Activated T-cell treated with anti-CD3 and anti-CD28 coated beads, Interleukin-2, amount 50 U/mL, for 1 hour (primary cell): Measurements from ENCODE around the gene SLC45A1.

Experiments
- DNase-seq: peaks from one replicate; pipeline ENCODE4 v3.0.0-alpha.2; 2020

Gene SLC45A1

DNA sequence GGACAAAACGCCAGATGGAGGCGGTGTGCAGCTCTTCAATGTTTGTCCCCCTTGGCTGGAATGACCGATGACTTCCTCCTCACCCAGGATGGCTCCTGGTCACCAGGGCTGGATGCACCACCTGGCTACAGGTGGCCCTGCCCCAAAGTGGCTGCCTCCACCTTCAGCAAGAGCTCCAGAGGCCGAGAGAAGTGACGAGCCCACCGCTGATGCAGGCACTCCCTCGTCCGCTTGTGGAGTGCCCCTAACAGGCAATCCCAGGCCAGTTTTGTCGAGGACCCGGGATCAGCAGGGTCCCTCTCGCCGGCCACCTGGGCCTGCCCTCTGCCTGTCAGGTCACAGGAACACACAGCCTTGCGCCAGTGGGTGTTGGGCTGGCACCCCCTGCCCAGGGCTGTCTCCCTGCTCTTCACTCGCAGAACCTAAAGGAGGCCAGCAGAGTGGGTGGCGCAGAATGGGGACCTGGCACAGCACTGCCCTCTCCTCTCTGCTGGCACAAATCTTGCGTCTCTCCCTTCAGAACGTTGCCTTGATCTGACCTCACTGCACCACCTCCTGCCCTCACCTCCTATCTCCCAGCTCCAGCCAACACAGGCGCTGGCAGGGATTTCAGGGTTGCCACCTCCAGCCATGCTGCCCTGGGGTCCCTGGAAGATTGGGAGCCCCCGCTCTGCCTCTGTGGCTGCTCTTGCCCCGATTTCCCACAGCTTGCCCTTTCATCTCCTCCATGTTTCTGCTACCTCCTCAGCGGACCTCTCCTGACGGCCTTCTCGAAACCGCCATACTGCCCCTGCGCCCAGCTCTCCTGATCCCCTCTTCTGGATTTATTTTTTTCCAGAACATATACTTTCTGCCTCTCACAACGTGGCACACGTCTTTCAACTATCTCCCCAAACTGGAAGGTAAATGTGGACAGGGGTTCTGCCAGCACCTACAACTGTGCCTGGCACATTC lies 38.6 kb downstream of the SLC45A1 start:
- no peak for DNase-seq

DNA sequence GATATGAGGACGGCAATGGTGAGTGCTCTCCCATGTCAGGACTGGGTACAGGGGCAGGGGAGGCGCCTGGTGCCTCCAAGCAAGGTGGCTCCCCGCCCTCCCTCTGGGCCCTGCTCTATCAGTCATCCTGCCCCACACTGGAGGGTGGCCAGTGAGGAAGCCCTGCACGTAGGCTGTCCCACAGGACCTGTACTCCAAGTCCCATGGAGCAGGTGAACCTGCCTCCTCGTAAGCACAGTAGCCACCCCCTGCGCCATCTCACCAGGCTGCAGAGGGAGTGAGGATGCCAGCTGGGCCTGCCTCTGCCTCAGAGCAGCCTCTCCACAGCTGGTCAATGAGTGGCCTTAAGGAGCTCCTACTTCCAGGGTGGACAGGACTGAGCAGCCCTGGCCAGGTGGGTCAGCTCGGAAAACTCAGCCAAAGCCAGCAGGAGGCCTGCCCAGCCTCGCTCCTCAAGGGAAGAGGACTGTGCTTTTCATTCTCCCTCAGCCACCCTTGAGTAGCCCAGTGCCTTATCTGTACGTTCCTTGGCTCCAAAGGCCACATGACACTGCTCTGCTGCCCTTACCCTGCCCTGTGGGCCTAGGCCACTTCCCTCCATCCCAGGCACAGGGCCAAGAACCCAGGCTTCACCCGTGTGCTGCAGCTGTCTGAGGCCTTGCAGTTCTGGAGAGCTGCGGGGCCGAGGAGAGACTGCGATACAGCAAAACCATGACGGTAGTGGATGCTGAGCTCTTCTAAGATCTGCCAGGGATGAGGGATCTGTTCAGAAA lies 39.6 kb downstream of the SLC45A1 start:
- no peak for DNase-seq

DNA sequence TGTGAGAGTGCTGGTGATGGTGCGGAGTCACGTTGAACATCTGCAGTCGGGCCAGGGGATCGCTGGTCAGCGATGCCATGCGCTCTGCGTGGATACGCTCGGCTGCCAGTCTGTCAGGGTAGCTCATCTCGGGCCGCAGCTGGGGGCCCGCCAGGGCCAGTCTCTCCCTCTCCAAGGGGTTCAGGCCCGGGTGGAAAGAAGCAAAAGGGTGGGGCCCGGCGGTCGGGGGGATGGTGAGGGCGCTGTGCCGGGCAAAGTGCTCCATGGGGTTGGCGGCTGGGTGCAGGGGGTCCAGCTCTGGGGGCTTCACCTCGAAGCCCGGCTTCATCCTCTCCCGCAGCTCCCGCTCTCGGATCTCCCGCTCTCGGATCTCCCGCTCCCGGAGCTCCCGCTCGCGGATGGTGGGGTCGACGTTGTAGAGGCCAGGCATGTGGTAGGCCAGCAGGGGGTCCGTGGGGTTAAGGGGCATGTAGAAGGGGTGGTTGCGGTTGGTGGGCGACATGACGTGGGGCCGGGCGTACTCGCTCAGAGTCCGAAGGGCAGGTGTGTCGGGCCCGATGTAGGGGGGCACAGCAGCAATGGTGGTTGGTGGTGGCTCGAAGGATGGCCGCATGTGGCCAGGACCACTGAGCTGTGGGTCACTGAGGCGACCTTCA lies 40.5 kb downstream of the SLC45A1 start:
- DNase-seq, result no peak

DNA sequence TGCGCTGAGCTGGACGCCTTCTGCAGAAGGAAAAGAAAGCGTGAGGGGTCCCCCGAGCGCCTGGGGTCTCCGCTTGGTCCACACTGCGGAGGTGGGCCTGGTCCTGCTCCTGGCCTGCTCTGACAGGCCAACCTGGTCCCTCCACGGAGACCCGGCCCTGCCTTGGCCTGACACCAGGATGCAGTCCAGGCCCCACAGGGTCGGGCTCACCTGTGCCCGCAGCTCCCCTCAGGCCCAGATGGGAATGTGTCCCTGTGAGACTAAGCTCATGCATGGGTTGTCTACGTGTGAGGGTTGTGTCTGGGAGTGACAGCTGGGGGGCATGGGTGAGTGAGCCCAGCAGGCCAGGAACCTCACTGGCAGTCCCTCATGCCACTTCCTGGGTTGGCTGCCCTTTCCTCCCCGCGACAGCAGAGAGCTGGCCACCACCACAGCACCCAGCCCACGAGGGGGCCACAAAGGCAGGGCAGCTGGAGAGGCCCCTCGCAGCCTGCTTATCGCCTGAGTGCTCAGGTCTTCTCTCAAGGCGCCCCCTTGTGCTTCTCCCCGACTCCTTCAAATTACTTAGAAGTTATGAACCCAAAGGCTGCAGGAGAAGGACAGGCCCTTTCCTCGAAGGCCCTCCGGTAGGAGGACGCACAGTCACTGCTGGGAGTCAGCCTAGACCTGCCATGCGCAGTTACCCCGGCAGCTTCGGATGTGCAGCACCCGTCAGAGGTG lies 41.1 kb downstream of the SLC45A1 start:
- no peak for DNase-seq

DNA sequence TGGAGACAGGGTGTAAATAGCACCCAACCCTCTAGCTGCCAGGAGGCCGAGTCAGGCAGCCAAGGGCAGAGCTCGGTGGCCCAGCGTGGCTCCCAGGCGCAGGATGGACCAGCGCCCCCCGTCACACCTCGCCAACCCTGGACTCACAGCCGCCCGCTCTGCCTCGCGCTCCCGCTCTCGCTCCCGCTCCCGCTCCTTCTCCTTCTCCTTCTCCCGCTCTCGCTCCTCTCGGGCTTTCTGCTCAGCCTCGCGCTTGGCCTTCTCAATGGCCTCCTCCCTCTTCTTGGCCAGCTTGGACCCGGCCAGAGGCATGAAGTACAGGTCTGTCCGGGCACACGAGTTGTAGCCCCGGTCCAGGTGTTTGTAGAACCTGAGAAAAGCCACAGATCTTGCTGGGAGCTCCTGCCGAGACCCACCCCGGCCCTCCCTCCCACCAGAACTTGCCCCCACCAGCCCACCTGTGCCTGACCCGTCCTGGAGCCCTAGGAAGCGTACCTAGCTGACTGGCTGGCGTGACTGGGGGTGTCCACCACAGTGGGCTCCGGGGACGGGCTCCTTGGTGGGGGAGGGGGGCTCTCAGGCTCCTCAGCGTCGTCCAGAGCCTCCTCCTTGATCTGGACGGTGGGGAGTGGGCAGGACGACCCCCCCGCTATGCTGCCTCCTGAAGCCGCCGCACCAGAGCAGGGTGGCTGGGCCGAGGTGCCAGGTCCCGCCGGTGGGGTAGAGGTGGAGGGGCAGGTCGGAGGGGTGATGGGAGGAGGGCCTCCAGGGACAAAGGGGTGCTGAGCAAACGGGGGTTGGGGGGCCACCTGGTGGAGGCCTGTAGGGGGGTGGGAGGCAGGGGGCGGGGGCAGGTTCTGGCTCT lies 41.9 kb downstream of the SLC45A1 start:
- no peak for DNase-seq

DNA sequence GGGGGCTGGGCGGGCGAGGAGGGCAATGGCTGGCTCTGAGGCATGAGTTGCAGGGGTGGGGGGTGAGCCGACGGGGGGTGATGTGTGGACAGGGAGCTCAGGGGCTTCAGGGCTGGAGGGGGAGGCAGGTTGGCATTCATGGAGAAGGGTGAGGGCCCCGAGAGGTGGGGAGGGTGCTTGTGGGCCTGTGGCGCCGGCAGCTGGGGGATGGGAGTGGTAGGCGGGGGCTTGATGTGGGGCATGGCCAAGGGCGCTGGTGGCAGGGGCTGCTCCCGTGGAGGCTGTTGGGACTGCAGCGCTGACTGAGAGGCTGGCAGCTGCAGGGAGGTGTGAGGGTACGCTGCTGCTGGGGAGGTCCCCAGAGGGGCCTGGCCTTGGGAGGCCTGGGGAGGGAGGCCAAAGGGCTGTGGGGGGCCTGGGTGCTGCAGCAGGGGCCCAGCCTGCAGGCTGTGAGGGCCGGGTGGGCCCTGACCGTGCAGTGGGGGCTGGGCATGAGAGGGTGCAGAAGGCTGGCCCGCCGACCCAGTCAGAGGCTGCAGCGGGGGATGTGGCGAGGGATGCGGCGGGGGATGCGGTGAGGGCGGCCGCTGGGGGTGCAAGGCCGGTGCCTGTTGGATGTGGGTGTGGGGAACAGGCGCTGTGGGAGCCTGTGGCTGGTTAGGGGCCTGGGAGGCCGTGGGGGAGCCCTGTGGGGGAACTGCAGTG lies 42.7 kb downstream of the SLC45A1 start:
- no peak for DNase-seq

DNA sequence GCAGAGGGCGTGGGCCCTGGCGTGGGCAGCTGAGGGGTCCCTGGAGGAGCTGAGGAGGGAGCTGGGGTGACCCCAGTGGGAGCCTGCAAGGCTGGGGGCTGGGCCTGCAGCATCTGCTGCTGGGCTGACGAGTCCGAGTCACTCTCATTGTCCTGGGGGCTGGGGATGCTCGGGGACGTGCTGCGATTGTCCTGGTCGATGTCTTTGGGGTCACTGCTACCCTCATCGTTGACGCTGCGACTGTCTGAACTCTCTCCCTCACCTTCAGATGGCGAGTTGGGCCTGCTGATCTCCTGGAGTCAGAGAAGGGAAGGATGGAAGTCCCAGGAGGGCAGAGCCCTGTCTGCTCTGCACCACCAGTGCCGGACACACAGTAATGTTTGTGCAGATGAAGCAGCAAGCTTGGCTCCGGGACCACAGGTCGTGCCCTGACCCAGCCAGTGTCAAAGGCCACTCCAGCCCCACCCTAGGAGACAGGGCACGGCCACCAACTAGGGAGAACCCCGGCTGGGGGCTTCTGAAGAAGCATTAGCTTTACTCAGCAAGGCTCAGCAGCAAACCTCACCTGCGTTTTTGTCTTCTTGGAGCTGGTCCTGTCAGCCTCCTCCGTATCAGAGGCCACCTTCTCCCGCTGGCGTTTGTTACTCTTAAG lies 43.4 kb downstream of the SLC45A1 start:
- DNase-seq, result no peak

DNA sequence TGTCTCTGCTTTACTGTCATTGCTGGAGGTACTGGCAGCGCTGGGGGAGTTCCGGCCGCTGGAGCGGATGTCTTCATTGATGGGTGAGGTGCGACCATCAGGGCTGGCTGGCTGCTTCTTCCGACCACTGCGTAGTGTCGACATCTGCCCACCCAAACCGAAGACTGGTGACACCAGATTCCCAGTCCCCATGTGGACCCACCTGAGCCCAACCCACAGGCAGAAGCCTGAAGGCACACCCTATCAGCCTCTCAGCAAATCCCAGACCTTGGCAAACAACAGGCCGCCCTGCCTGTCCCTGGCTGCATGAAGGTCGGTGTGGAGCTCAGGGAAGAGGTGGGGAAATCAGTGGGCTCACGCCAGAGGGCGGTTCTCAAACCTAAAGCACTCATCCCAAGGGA lies 44.8 kb downstream of the SLC45A1 start:
- no peak for DNase-seq

DNA sequence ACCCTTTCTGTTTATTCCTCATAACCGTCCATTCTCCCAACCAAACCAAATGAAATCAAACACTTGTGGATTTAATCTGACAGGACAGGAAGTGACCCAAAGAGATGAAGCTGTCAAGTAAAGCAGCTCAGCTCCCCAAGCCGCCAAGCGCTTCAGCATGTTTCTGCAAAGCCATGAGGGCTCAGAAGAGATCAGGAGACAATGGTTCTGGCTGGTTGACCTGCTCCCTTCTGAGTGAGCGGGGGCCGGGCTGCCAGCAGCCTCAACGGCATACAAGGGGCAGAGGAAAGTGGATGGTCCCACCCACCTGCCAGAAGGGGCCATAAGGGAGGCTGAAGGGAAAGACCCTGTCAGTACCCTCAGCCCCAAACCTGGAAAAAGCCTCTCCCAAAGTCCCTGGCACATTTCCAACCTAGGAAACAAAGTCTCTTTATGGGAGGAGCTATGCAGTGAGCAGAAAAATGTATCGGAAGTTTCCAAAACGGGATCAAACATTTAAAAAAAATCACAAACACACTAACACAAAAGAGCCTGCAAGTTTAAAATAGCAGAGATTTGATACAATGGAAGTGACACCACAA lies 45.4 kb downstream of the SLC45A1 start:
- DNase-seq, result no peak

DNA sequence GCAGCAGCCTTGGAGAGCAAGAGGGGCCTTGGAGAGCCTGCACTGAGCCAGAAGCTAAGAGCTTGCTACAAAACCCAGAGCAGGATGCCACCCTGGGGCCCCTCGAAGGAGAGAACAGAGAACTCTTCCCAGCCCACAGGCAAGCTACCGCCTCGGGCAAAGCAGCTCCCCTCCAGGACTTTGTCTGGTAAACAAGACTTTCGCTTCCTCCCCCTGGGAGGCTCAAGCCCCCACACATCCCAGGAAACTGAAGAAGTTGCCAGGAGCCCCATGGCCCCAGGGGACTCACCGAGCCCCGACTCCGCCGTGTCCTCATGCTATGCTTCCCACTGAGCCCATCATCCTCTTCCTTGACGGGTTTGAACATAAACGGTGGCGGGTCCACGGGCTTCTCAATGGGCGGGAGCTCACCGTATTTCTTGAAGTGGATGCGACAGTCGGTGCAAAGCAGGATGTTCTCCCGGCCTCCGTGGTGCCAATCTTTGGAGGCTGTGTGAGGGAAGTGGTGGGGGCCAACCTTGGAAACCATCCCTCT lies 45.9 kb downstream of the SLC45A1 start:
- DNase-seq, result no peak

DNA sequence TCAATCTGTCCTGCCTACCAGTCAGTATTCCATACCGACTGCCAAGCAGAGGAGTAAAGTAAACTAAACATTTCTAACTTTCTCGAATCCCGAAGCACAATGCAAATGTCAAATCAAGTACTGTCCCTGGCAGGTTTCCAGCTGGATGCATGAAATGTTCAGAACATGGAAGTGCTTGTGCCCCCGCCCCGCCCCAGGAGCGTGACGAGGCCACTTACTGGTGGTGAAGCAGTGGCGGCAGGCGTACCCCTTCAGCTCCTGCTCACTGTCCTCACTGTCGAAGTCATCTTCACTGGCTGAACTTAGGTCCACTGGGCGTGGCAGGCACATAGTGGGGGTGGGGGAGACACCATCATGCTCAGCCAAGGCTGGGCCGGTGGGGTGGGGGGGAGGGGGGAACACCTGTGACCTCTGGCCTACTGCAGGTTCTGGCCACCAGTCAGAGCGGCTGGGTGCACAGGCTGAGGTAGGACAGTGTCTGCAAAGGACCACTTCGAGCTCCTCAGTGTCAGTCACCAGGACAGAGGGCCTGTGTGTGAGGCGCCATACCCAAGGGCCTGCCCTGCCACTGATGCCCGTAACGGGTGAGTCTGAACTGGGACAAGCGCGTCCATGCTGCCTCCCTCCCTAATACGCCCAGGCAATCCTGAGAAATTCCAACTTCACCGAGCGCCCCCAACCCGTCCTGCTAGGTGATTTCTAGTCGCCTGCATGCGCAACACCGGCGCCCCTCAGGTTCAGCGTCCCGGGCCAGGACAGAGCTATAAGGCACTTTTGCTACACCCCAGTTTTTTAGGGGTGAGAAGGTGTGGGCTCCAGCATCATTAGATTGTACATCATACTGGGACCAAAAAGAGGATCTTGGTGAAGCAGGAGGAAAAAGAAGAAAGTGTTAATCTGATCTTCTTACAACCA lies 46.9 kb downstream of the SLC45A1 start:
- DNase-seq, result no peak

DNA sequence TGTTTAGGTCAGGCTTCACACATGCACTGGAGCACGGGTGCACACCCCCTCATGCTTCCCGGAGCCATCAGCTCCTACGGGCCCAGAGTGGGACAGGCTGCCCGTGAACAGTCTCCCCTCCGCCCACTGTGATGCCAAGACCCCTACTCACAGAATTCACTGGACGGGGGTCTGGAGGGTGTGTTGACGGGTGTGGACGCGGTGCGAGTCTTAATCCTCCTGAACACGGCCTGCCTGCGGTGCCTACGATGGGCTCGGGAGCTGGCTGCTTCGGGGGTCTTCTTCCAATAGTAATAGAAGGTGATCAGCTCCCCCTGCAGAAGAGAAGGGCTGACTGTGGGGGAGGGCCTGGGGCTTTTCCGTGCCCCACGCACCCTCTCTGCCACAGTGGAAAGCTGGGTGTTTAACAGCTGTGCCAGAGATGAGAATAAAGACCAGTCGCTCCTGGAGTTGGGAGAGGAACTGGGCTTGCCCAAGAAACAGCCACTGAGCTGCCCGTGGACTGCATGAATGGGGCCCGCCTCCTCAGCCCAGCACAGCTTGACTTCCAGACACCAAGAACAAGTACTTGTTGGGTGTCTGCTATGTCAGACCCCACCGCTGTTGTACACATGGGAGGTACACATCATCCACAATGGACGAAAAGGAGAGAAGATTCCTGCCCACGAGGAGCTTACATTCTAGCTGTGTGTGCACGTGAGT lies 47.9 kb downstream of the SLC45A1 start:
- DNase-seq, result no peak

DNA sequence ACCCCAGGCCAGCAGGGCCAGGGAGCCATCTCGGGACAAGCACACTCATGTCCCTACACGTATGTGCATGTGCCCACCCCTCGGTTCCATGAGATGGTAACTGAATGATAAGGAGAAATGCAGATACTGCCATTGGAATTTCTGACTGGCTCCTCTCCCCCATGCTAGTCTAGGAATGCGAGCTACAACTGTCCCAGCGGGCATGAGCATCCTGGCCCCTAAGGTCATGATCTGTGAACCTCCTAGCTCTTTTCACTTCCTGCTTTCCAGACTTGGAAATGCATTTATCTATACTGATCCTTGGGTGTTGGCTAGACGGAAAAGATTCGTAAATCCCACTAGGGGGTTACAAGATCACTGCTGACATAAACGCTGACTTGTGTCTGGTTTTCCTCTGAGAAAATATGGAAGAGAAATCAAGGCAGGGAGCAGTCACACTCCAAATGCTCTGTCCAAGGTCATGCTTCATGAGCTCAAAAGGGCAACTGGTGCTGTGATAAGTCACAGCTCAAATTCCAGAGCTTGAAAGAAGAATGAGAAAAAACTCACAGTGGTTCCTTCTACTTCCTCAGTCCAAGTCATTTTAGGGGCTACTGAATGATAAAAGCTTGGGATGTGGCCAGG lies 49.8 kb downstream of the SLC45A1 start:
- DNase-seq, result no peak

DNA sequence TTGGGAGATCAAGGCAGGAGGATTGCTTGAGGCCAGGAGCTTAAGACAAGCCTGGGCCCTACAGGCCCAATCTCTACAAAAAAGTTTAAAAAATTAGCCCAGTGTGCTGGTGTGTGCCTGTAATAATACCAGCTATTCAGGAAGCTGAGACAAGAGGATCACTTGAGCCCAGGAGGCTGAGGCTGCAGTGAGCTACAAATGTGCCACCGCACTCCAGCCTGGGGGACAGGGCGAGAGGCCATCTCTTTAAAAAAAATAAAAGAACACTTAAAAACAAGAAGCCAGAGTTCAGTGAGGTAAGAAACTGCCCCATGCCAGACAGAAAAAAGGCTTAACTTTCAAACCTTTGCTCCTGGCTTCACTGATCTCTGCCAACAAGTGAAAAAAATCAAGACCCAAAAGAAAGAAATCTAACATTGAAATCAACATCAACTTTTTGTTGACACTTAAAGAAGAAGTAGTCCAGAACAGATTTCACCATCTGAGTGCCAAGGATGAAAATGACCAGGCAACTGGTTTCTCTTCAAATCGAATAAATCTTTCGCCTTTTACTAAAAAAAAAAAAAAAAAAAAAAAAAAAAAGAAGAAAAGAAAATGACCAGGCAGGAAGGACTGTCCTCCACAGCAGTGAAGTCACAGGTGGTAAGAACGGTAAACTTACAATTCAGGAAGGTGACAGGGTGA lies 51.2 kb downstream of the SLC45A1 start:
- DNase-seq, result no peak

DNA sequence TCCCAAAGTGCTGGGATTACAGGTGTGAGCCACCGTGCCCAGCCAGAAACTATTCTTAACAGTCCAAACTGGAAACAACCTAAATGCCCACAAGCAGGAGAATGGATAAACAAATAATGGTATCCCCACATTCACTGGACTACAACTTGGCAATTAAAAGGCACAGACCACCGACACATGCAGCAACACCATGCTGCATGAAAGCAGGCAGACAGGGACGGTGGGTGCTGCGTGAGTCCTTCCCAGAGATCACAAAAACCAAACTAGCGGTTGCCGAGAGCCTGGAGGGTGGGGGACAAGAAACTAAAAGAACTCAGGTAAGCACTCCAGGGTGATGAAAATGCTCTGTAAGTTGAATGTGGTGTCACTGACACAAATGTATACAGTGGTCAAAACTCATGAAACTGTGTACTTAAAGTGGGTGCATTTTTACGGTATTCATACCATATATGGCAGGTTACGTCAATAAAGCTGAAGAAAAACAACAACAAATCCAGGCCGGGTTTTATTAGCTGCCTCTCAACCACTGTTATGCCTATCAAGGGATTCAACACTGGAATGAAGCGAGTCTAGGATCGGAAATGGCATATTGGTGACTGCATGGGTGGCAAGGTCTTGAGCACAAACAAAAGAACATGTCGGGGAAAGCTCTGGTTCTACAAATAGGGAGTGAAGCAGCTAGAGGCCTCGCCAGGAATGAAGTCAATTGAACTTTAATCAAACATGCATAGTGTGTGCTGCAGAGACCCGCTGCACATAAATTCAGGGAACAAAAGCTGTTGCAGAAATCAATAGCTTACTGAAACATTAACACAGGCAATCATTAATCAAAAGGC lies 52.4 kb downstream of the SLC45A1 start:
- no peak for DNase-seq

DNA sequence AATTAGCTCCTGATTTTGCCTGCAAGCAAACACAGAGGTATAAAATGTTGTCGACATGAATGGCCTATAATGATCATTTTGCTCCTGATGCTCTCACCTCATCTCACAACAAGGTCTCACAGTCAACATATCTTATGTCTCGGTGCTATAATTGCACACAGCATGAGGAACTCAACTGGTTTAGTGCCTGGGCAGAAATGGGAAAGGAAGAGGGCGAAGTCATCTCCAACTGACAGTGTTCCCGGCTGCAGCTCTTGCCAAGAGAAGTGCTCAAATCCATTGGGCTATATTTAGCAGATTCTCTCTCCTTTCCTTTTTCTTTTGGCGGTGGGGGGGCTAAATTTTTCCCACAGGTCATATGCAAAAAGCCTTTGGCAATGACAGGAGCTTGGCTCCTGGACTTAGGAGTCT lies 53.0 kb downstream of the SLC45A1 start:
- no peak for DNase-seq
